ENCODE data around the gene ZNF862. TPM values are rescaled to one million over a fixed set of nuclear protein-coding genes. Genes with fewer than 3 reads are reported as not detected.

The ZNF862 gene
- total RNA-seq, 1 experiment from 2014 or later: 3.6 TPM

GRCh38 chr7:149851449-149851848 is 13.3 kb downstream of the ZNF862 start:
- no peaks in the 10 kb centered on the region for H3K9me3 Mint-ChIP-seq
- CTCF ChIA-PET: interaction anchor here (4.9 kb wide), 1 partner anchor 10 kb away, joined by 62 read pairs; no protein-coding TSS in a partner anchor
- H3K4me3 Mint-ChIP-seq: no peak overlapping the region
- TF ChIP-seq CTCF (IDR thresholded peaks at IDR 0.05) (no peak), CREM (CRISPR knock-in tag; IDR thresholded peaks at IDR 0.05) (no peak), FOXP1 (CRISPR knock-in tag; IDR thresholded peaks at IDR 0.05; ENCODE audit: borderline replicate concordance) (no peak), NR1H2 (CRISPR knock-in tag; IDR thresholded peaks at IDR 0.05) (no peak), HMGXB4 (CRISPR knock-in tag; IDR thresholded peaks at IDR 0.05) (no peak)
- no peak overlapping the region for H3K27ac Mint-ChIP-seq
- H3K27me3 Mint-ChIP-seq (ENCODE audit: low read depth): no peaks in the 10 kb centered on the region
- H3K36me3 Mint-ChIP-seq: no peaks in the 10 kb centered on the region
- POLR2A ChIA-PET: no interaction called here
- ATAC-seq (no peak), DNase-seq (ENCODE audit: low spot score) (no peak)
- peaks cover 30% of the 10 kb centered on the region for H3K4me1 Mint-ChIP-seq

- ATAC-seq (no peak), DNase-seq (ENCODE audit: low spot score) (no peak)
- Mint-ChIP-seq H3K4me1 (peaks cover 33% of the 10 kb centered on the region), H3K36me3 (no peaks in the 10 kb centered on the region), H3K4me3 (no peak overlapping the region), H3K27ac (no peak overlapping the region), H3K27me3 (ENCODE audit: low read depth) (no peaks in the 10 kb centered on the region), H3K9me3 (no peaks in the 10 kb centered on the region)
- CTCF ChIA-PET: interaction anchor here (4.9 kb wide), 1 partner anchor 8 kb away, joined by 62 read pairs; no protein-coding TSS in a partner anchor
- POLR2A ChIA-PET: no interaction called here
- TF ChIP-seq NR3C1 (CRISPR knock-in tag; conservative IDR thresholded peaks at IDR 0.05; ENCODE audit: low read depth): no peak
- TF ChIP-seq SMAD4 (CRISPR knock-in tag; IDR thresholded peaks at IDR 0.05): no peak
- no peak for TF ChIP-seq PREB (CRISPR knock-in tag; IDR thresholded peaks at IDR 0.05; ENCODE audit: borderline replicate concordance)
- TF ChIP-seq ZNF317 (CRISPR knock-in tag; IDR thresholded peaks at IDR 0.05; ENCODE audit: borderline replicate concordance, low read depth): no peak
- TF ChIP-seq PRRX2 (CRISPR knock-in tag; IDR thresholded peaks at IDR 0.05): no peak
- no peak for TF ChIP-seq ATF6 (CRISPR knock-in tag; IDR thresholded peaks at IDR 0.05)
- TF ChIP-seq CTCF (IDR thresholded peaks at IDR 0.05): no peak
These were observed 15.0 kb downstream of the ZNF862 start for GRCh38 chr7:149853157-149853556.
